ENCODE results near the gene OR2Z1. TPM values are rescaled to one million over a fixed set of nuclear protein-coding genes. Genes with fewer than 3 reads are reported as not detected.
A peak's percentile ranks its signal among the peaks of the same experiment; 100 is the strongest.

Gene OR2Z1
- polyA plus RNA-seq, 2 of the 4 experiments (the other 2 are of a cell fraction), result not detected

DNA sequence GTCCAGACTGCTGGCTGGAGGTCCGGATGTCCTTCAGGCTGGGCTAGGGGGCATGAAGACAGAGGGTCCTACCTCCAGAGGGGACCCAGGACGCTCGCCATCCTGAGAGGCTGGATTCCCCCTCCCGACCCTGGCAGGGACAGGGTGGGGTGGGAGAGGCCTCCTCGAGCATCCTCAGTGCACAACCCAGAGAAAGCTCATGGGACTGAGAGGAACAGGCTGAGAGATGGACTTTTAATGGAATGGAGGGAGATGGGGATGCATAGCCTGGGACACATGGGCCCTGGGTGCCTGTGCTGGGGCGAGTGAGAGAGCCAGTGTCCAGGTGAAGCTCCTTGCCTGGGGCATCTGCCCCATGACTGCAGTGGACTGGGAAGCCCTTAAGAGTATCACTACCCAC is 25.9 kb upstream of the OR2Z1 start:
- FAIRE-seq, result no peak
- ChIA-PET CTCF (interaction anchor here (0.7 to 4.1 kb wide), 6 partner anchors 14 to 115 kb away, joined by 3 to 46 read pairs (median 12); no protein-coding TSS in a partner anchor), POLR2A (no interaction called here)
- WGBS (ENCODE audit: missing lambda C conversion rate), result 50% methylated on average over 2 of the region's 6 CpGs
- H3K9me3 ChIP-seq, result no peaks in the 10 kb centered on the region
- TF ChIP-seq BHLHE40 (IDR thresholded peaks at IDR 0.05; ENCODE audit: low read depth, low read length) (no peak), HEYL (CRISPR knock-in tag; IDR thresholded peaks at IDR 0.05) (no peak), RARB (CRISPR knock-in tag; IDR thresholded peaks at IDR 0.05) (no peak), HOXA7 (CRISPR knock-in tag; IDR thresholded peaks at IDR 0.05) (no peak), ESRRA (IDR thresholded peaks at IDR 0.05; ENCODE audit: borderline replicate concordance, low read length) (no peak), RNF2 (IDR thresholded peaks at IDR 0.05; ENCODE audit: borderline replicate concordance, low read depth) (no peak), RCOR1 (IDR thresholded peaks at IDR 0.05; ENCODE audit: low read depth, low read length) (no peak), TP53 (CRISPR knock-in tag; IDR thresholded peaks at IDR 0.05) (no peak), EHMT2 (IDR thresholded peaks at IDR 0.05; ENCODE audit: low read depth) (no peak), RFX5 (IDR thresholded peaks at IDR 0.05) (no peak), SMC3 (IDR thresholded peaks at IDR 0.05) (no peak), POLR2A (IDR thresholded peaks at IDR 0.05; ENCODE audit: low read length) (no peak), NR3C1 (IDR thresholded peaks at IDR 0.05) (no peak)
- TF ChIP-seq, protein P1, sequence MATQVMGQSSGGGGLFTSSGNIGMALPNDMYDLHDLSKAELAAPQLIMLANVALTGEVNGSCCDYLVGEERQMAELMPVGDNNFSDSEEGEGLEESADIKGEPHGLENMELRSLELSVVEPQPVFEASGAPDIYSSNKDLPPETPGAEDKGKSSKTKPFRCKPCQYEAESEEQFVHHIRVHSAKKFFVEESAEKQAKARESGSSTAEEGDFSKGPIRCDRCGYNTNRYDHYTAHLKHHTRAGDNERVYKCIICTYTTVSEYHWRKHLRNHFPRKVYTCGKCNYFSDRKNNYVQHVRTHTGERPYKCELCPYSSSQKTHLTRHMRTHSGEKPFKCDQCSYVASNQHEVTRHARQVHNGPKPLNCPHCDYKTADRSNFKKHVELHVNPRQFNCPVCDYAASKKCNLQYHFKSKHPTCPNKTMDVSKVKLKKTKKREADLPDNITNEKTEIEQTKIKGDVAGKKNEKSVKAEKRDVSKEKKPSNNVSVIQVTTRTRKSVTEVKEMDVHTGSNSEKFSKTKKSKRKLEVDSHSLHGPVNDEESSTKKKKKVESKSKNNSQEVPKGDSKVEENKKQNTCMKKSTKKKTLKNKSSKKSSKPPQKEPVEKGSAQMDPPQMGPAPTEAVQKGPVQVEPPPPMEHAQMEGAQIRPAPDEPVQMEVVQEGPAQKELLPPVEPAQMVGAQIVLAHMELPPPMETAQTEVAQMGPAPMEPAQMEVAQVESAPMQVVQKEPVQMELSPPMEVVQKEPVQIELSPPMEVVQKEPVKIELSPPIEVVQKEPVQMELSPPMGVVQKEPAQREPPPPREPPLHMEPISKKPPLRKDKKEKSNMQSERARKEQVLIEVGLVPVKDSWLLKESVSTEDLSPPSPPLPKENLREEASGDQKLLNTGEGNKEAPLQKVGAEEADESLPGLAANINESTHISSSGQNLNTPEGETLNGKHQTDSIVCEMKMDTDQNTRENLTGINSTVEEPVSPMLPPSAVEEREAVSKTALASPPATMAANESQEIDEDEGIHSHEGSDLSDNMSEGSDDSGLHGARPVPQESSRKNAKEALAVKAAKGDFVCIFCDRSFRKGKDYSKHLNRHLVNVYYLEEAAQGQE (IDR thresholded peaks at IDR 0.05), result no peak
- peaks cover 6% of the 10 kb centered on the region; the same call in 1 of the 3 replicates for H3K4me1 ChIP-seq
- peak overlapping the region in 1 of 2 experiments; percentile 18; a peak in 1 of 6 replicates for H3K27ac ChIP-seq
- ATAC-seq, result no peak
- no peak overlapping the region for H3K4me2 ChIP-seq
- no peak for DNase-seq (ENCODE audit: low read depth in 1 of 2, low spot score in 1 of 2)
- H3K4me3 ChIP-seq, result no peak overlapping the region

DNA sequence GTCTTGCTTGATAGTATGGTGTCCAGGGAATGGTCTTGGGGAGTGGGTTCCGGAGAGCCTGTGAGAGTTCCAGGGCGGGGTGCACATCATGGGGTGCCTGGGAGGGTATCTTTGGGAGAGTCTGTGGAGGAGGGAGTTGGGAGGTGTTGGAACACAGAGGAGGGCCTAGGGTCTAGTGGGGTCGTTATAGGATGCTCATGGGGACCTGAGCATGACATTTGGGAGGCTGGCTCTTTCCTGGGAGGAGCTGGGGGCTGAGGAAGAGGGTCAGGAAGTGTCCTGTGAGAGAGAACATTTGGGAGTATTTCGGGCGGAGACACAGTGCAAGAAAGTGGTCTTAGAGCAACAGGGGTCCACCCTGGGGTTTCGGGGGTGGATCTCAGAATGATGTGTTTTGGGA is 25.5 kb upstream of the OR2Z1 start:
- Histone ChIP-seq H3K4me1 (peaks cover 6% of the 10 kb centered on the region; the same call in 1 of the 3 replicates), H3K4me3 (no peak overlapping the region), H3K9me3 (no peaks in the 10 kb centered on the region), H3K27ac (no peak overlapping the region; a peak in 1 of 6 replicates), H3K4me2 (no peak overlapping the region)
- POLR2A ChIA-PET, result no interaction called here
- CTCF ChIA-PET, result interaction anchor here (3.0 to 4.1 kb wide), 2 partner anchors 41 to 80 kb away, joined by 26 to 46 read pairs; no protein-coding TSS in a partner anchor
- FAIRE-seq, result no peak
- TF ChIP-seq MAFK (IDR thresholded peaks at IDR 0.05; ENCODE audit: partially characterized antibody) (no peak), NR3C1 (IDR thresholded peaks at IDR 0.05) (no peak), HOXB13 (CRISPR knock-in tag; IDR thresholded peaks at IDR 0.05; ENCODE audit: low read depth) (no peak)
- TF ChIP-seq, protein P2, sequence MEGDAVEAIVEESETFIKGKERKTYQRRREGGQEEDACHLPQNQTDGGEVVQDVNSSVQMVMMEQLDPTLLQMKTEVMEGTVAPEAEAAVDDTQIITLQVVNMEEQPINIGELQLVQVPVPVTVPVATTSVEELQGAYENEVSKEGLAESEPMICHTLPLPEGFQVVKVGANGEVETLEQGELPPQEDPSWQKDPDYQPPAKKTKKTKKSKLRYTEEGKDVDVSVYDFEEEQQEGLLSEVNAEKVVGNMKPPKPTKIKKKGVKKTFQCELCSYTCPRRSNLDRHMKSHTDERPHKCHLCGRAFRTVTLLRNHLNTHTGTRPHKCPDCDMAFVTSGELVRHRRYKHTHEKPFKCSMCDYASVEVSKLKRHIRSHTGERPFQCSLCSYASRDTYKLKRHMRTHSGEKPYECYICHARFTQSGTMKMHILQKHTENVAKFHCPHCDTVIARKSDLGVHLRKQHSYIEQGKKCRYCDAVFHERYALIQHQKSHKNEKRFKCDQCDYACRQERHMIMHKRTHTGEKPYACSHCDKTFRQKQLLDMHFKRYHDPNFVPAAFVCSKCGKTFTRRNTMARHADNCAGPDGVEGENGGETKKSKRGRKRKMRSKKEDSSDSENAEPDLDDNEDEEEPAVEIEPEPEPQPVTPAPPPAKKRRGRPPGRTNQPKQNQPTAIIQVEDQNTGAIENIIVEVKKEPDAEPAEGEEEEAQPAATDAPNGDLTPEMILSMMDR (IDR thresholded peaks at IDR 0.05), result no peak
- TF ChIP-seq, protein P3, sequence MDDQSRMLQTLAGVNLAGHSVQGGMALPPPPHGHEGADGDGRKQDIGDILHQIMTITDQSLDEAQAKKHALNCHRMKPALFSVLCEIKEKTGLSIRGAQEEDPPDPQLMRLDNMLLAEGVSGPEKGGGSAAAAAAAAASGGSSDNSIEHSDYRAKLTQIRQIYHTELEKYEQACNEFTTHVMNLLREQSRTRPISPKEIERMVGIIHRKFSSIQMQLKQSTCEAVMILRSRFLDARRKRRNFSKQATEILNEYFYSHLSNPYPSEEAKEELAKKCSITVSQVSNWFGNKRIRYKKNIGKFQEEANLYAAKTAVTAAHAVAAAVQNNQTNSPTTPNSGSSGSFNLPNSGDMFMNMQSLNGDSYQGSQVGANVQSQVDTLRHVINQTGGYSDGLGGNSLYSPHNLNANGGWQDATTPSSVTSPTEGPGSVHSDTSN (IDR thresholded peaks at IDR 0.05), result no peak
- no peak for DNase-seq (ENCODE audit: low read depth in 1 of 2, low spot score in 1 of 2)
- WGBS (ENCODE audit: missing lambda C conversion rate), result 57% methylated on average over 5 of the region's 6 CpGs
- ATAC-seq, result no peak

DNA sequence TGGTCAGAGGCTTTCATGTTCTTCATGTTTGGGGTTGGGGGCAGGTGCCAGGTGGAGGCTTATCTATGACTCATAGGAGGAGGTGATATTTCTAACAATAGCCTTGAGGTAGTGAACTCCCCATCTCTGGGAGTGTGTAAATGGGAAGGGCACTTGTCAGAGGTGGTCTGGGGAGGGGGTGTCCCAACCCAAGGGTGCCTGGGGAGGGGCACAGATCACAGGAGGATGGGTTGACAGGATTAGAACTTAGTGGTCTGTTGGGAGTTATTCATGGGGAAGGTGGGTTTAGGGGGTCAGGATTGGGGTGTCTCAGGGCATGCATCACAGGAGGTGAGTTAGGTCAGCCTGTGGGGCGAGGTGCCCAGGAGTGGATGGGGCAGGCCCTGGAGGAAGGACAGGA is 24.4 kb upstream of the OR2Z1 start:
- DNase-seq (ENCODE audit: low read depth in 1 of 2, low spot score in 1 of 2) (no peak), FAIRE-seq (no peak), ATAC-seq (no peak)
- H3K27ac ChIP-seq, result no peak overlapping the region
- ChIA-PET POLR2A (no interaction called here), CTCF (interaction anchor here (0.6 kb wide), 1 partner anchor 436 kb away, joined by 4 read pairs; no protein-coding TSS in a partner anchor)
- no peak overlapping the region for H3K4me3 ChIP-seq
- TF ChIP-seq, protein P4, sequence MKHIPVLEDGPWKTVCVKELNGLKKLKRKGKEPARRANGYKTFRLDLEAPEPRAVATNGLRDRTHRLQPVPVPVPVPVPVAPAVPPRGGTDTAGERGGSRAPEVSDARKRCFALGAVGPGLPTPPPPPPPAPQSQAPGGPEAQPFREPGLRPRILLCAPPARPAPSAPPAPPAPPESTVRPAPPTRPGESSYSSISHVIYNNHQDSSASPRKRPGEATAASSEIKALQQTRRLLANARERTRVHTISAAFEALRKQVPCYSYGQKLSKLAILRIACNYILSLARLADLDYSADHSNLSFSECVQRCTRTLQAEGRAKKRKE (CRISPR knock-in tag; IDR thresholded peaks at IDR 0.05; ENCODE audit: low read depth), result no peak
- TF ChIP-seq, protein P5, sequence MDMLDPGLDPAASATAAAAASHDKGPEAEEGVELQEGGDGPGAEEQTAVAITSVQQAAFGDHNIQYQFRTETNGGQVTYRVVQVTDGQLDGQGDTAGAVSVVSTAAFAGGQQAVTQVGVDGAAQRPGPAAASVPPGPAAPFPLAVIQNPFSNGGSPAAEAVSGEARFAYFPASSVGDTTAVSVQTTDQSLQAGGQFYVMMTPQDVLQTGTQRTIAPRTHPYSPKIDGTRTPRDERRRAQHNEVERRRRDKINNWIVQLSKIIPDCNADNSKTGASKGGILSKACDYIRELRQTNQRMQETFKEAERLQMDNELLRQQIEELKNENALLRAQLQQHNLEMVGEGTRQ (IDR thresholded peaks at IDR 0.05), result no peak
- TF ChIP-seq HOXA7 (CRISPR knock-in tag; IDR thresholded peaks at IDR 0.05) (no peak), KDM1A (IDR thresholded peaks at IDR 0.05; ENCODE audit: low read depth) (no peak), SMC3 (IDR thresholded peaks at IDR 0.05) (no peak), ZNF302 (CRISPR knock-in tag; IDR thresholded peaks at IDR 0.05) (no peak)
- TF ChIP-seq, protein P6, sequence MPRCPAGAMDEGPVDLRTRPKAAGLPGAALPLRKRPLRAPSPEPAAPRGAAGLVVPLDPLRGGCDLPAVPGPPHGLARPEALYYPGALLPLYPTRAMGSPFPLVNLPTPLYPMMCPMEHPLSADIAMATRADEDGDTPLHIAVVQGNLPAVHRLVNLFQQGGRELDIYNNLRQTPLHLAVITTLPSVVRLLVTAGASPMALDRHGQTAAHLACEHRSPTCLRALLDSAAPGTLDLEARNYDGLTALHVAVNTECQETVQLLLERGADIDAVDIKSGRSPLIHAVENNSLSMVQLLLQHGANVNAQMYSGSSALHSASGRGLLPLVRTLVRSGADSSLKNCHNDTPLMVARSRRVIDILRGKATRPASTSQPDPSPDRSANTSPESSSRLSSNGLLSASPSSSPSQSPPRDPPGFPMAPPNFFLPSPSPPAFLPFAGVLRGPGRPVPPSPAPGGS (IDR thresholded peaks at IDR 0.05), result no peak
- TF ChIP-seq, protein P7, sequence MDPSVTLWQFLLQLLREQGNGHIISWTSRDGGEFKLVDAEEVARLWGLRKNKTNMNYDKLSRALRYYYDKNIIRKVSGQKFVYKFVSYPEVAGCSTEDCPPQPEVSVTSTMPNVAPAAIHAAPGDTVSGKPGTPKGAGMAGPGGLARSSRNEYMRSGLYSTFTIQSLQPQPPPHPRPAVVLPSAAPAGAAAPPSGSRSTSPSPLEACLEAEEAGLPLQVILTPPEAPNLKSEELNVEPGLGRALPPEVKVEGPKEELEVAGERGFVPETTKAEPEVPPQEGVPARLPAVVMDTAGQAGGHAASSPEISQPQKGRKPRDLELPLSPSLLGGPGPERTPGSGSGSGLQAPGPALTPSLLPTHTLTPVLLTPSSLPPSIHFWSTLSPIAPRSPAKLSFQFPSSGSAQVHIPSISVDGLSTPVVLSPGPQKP (IDR thresholded peaks at IDR 0.05; ENCODE audit: low read depth, low read length), result no peak
- no peaks in the 10 kb centered on the region for H3K9me3 ChIP-seq
- peaks cover 6% of the 10 kb centered on the region; the same call in 1 of the 3 replicates for H3K4me1 ChIP-seq
- 9% methylated on average over 1 of the region's 1 CpG for WGBS (ENCODE audit: missing lambda C conversion rate)
- no peak overlapping the region for H3K4me2 ChIP-seq

Measured in A549 (cell line).